SK-N-SH (cell line): ENCODE results near the gene ADRM1. TPM values are rescaled to one million over a fixed set of nuclear protein-coding genes. Genes with fewer than 3 reads are reported as not detected.

Experiments
- CTCF ChIA-PET: fragments of 300-600, 350-600 bp; formaldehyde crosslinking; extraction: SDS; loops from one replicate; lab custom pipeline; 2021; lab: Yijun Ruan, JAX
- POLR2A ChIA-PET: fragments of 350-600 bp; sonication (Branson Sonifier 250); formaldehyde crosslinking; extraction: SDS; loops from one replicate; lab custom pipeline; 2020; ENCODE audit warnings: antibody characterized with exemption, inconsistent platforms; lab: Yijun Ruan, JAX
- DNase-seq: peaks from one replicate; pipeline ENCODE4 v3.0.0; 2012
- H2AFZ ChIP-seq: fragments of 200-600 bp; sonication (generic); 2 replicates; pipeline ENCODE4 v1.8.1; 2016; ENCODE audit warnings: antibody characterized with exemption, mild to moderate bottlenecking, low read depth
- H3F3A ChIP-seq: fragments of 200-600 bp; sonication (generic); replicated peaks from 2 replicates; pipeline ENCODE3; 2016; ENCODE audit warnings: antibody characterized with exemption, mild to moderate bottlenecking; ENCODE audit not compliant: insufficient read depth
- H3K27ac ChIP-seq, 2 experiments: fragments of 200-500 bp in 1 of 2; fragments of 200-600 bp in 1 of 2; sonication (Bioruptor generic) in 1 of 2; sonication (generic), shearing (Covaris generic) in 1 of 2; 2 replicates each; pipeline versions ENCODE4 v1.5.1 to v1.6.1; 2014 to 2016; ENCODE audit warnings: low read depth in 2 of 2, inconsistent platforms in 1 of 2, low read length in 1 of 2, mild to moderate bottlenecking in 1 of 2, mixed read lengths in 1 of 2
- H3K27me3 ChIP-seq: fragments of 200-600 bp; sonication (generic), shearing (Covaris generic); 2 replicates; pipeline ENCODE4 v1.6.1; 2016; ENCODE audit warnings: mixed run types; ENCODE audit not compliant: insufficient read depth
- H3K36me3 ChIP-seq, 2 experiments: fragments of 200-500 bp in 1 of 2; fragments of 200-600 bp in 1 of 2; sonication (Bioruptor generic) in 1 of 2; sonication (generic) in 1 of 2; replicated peaks in 1 of 2; 2 replicates each; pipeline versions ENCODE3 to v1.5.1; 2014 to 2016; ENCODE audit warnings: low read length in 1 of 2, mild to moderate bottlenecking in 1 of 2; ENCODE audit not compliant: insufficient read depth in 2 of 2, control insufficient read depth in 1 of 2
- H3K4me1 ChIP-seq, 2 experiments: fragments of 200-500 bp in 1 of 2; fragments of 200-600 bp in 1 of 2; sonication (Bioruptor generic) in 1 of 2; sonication (generic), shearing (Covaris generic) in 1 of 2; 2 replicates each; pipeline versions ENCODE4 v1.5.1 to v1.6.1; 2014 to 2016; ENCODE audit warnings: low read depth in 1 of 2, low read length in 1 of 2, mixed run types in 1 of 2; ENCODE audit not compliant: insufficient read depth in 2 of 2, control insufficient read depth in 1 of 2
- H3K4me2 ChIP-seq: fragments of 200-600 bp; sonication (generic), shearing (Covaris generic); 2 replicates; pipeline ENCODE4 v1.6.1; 2017; ENCODE audit warnings: mixed run types
- H3K4me3 ChIP-seq, 2 experiments: fragments of 200-500 bp in 1 of 2; fragments of 200-600 bp in 1 of 2; sonication (Bioruptor generic) in 1 of 2; sonication (generic), shearing (Covaris generic) in 1 of 2; 2 replicates each; pipeline versions ENCODE4 v1.5.1 to v1.8.1; 2014 to 2016; ENCODE audit warnings: low read depth in 2 of 2, inconsistent platforms in 1 of 2, low read length in 1 of 2, mild to moderate bottlenecking in 1 of 2, mixed read lengths in 1 of 2, moderate library complexity in 1 of 2
- H3K79me2 ChIP-seq: fragments of 200-600 bp; sonication (generic); 2 replicates; pipeline ENCODE4 v1.8.1; 2017; ENCODE audit warnings: mild to moderate bottlenecking; ENCODE audit not compliant: insufficient read depth
- H3K9ac ChIP-seq: fragments of 200-600 bp; sonication (generic); 2 replicates; pipeline ENCODE4 v1.6.1; 2017; ENCODE audit warnings: mixed run types
- H3K9me2 ChIP-seq: fragments of 200-600 bp; sonication (generic); 2 replicates; pipeline ENCODE4 v1.6.1; 2017; ENCODE audit warnings: mixed run types
- H3K9me3 ChIP-seq: fragments of 200-600 bp; sonication (generic); 2 replicates; pipeline ENCODE4 v1.6.1; 2017; ENCODE audit warnings: mixed run types, mild to moderate bottlenecking, moderate library complexity
- H4K20me1 ChIP-seq: fragments of 200-600 bp; sonication (generic); 2 replicates; pipeline ENCODE4 v1.6.1; 2017; ENCODE audit warnings: mild to moderate bottlenecking, mixed run types; ENCODE audit not compliant: insufficient read depth
- CHD2 ChIP-seq: fragments of 150-350 bp; IDR thresholded peaks from 2 replicates; pipeline ENCODE4 v1.6.1; 2018; ENCODE audit warnings: low read length; ENCODE audit not compliant: partially characterized antibody
- ELF1 ChIP-seq: IDR thresholded peaks from 2 replicates; pipeline ENCODE4 v1.4.0; 2012
- EZH2phosphoT487 ChIP-seq: fragments of 200-600 bp; sonication (generic); IDR thresholded peaks from 2 replicates; pipeline ENCODE4 v1.6.1; 2017; ENCODE audit warnings: low read depth, mixed run types, mild to moderate bottlenecking, antibody characterized with exemption, moderate library complexity, borderline replicate concordance
- GABPA ChIP-seq: IDR thresholded peaks from 2 replicates; pipeline ENCODE4 v1.4.0; 2012; ENCODE audit warnings: low read depth, mild to moderate bottlenecking
- GATA2 ChIP-seq: sonication (generic); formaldehyde crosslinking; IDR thresholded peaks from 2 replicates; pipeline ENCODE4 v1.5.0; 2020; ENCODE audit warnings: mild to moderate bottlenecking, missing genetic modification reagents
- IRF3 ChIP-seq: fragments of 150-350 bp; IDR thresholded peaks from 2 replicates; pipeline ENCODE4 v1.6.1; 2016; ENCODE audit warnings: mild to moderate bottlenecking, low read depth, low read length
- MEF2A ChIP-seq: IDR thresholded peaks from 2 replicates; pipeline ENCODE4 v1.4.0; 2012; ENCODE audit warnings: low read depth, borderline replicate concordance
- RAD21 ChIP-seq: IDR thresholded peaks from 2 replicates; pipeline ENCODE4 v1.6.1; 2012; ENCODE audit warnings: mild to moderate bottlenecking, low read length
- RXRA ChIP-seq: IDR thresholded peaks from 2 replicates; pipeline ENCODE4 v1.4.0; 2012; ENCODE audit warnings: low read depth, mild to moderate bottlenecking, borderline replicate concordance
- SMC3 ChIP-seq: IDR thresholded peaks from 2 replicates; pipeline ENCODE4 v1.6.1; 2012; ENCODE audit warnings: low read depth, low read length, improper control_type of control experiment
- TAF1 ChIP-seq: IDR thresholded peaks from 2 replicates; pipeline ENCODE4 v1.6.1; 2012; ENCODE audit warnings: low read depth, mild to moderate bottlenecking, low read length, moderate library complexity, borderline replicate concordance
- TEAD4 ChIP-seq: IDR thresholded peaks from 2 replicates; pipeline ENCODE4 v1.4.0; 2012; ENCODE audit warnings: mild to moderate bottlenecking, borderline replicate concordance; ENCODE audit not compliant: insufficient read depth
- USF1 ChIP-seq: IDR thresholded peaks from 2 replicates; pipeline ENCODE4 v1.4.0; 2012; ENCODE audit warnings: low read depth, borderline replicate concordance
- ZBTB33 ChIP-seq: IDR thresholded peaks from 2 replicates; pipeline ENCODE4 v1.4.0; 2012; ENCODE audit warnings: low read depth, borderline replicate concordance
- WGBS: methylation state at CpG from one replicate; pipeline ENCODE4 v1.1.6; 2017; ENCODE audit warnings: low lambda C conversion rate; 5-methylcytosine and 5-hydroxymethylcytosine counted together
- polyA plus RNA-seq, 3 experiments: library from polyadenylated mRNA; depleted of rRNA; stranded (reverse); fragments of >200 nt; gene quantifications; 2 replicates each; pipeline ENCODE4 v1.2.3, GENCODE V29; 2012
- TF ChIP-seq, protein P1 (sequence below): fragments of 150-350 bp; IDR thresholded peaks from 2 replicates; pipeline ENCODE4 v1.6.1; 2017; ENCODE audit warnings: antibody characterized with exemption, low read length, low read depth, borderline replicate concordance
- TF ChIP-seq, protein P2 (sequence below): IDR thresholded peaks from 2 replicates; pipeline ENCODE4; 2012

ADRM1 gene
- polyA plus RNA-seq, 1 of the 3 experiments (the other 2 are of a cell fraction): 142 TPM

DNA sequence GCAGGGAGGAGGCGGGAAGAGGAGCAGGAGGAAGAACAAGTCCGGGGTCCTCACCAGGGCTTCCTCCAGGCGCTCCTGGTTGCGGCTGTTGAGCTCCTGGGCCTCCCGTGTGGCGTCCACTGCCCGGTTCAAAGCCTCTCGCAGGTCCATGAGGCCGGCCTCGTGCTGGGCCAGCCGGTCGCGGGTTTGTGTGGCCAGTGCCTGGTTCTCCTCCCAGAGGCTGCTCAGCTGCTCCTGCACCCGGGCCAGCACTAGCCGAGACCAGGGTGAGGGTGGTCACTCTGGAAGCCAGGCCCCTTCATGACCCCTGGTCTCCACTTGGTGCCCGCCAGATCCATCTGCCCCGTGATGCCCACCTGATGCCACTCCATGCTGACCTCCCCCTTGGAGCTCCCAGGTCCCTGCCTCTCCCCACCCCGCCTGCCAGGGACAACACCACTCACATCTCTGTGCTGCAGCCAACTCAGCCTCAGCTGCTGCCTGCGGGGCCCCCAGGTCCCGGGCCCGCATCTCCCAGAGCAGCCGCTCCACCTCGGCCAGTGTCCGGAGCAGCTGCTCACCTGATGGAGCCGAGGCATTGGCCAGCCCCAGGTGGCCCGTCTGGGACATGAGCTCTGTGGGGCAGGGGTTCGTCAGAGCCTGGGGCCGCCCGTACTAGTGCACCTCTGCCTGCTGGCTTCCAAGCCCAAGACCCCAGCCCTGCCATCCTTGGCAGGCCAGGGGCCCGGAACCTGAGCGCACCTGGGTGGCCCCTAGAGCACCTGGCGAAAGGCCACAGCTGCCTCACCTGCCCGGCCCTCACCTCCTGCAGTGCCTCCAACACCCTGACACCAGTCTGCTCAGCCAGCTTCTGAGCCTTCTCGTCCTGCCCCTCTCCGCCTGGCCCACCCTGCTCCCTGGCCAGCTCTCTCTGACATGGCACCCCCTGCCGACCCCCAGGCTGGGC is 15.9 kb downstream of the ADRM1 start:
- Histone ChIP-seq H3K9me3 (no peaks in the 10 kb centered on the region), H3K4me1 (no peaks in the 10 kb centered on the region), H3K36me3 (peaks cover 0 to 62% of the 10 kb centered on the region in 2 experiments), H2AFZ (no peak overlapping the region), H3F3A (no peaks in the 10 kb centered on the region), H3K27ac (no peak overlapping the region), H4K20me1 (no peaks in the 10 kb centered on the region), H3K9ac (no peak overlapping the region), H3K27me3 (no peaks in the 10 kb centered on the region)
- 85% methylated on average over 13 of the region's 36 CpGs for WGBS
- no peak for TF ChIP-seq ELF1
- no peak for TF ChIP-seq IRF3
- no peak for TF ChIP-seq GATA2 (CRISPR knock-in tag)
- no peak for TF ChIP-seq SMC3
- no peak for TF ChIP-seq TAF1
- no peak for TF ChIP-seq TEAD4
- TF ChIP-seq CHD2: no peak
- TF ChIP-seq RXRA: no peak
- TF ChIP-seq RAD21: no peak
- no peak for TF ChIP-seq ZBTB33
- TF ChIP-seq, protein P1, sequence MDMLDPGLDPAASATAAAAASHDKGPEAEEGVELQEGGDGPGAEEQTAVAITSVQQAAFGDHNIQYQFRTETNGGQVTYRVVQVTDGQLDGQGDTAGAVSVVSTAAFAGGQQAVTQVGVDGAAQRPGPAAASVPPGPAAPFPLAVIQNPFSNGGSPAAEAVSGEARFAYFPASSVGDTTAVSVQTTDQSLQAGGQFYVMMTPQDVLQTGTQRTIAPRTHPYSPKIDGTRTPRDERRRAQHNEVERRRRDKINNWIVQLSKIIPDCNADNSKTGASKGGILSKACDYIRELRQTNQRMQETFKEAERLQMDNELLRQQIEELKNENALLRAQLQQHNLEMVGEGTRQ: no peak
- TF ChIP-seq GABPA: no peak
- TF ChIP-seq, protein P2, sequence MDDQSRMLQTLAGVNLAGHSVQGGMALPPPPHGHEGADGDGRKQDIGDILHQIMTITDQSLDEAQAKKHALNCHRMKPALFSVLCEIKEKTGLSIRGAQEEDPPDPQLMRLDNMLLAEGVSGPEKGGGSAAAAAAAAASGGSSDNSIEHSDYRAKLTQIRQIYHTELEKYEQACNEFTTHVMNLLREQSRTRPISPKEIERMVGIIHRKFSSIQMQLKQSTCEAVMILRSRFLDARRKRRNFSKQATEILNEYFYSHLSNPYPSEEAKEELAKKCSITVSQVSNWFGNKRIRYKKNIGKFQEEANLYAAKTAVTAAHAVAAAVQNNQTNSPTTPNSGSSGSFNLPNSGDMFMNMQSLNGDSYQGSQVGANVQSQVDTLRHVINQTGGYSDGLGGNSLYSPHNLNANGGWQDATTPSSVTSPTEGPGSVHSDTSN: no peak
- TF ChIP-seq EZH2phosphoT487: no peak
- TF ChIP-seq MEF2A: no peak
- no peak for TF ChIP-seq USF1
- TF ChIP-seq, all 33 proteins: peak for 0
- CTCF ChIA-PET: interaction anchor here (0.6 to 1.1 kb wide), 4 partner anchors 12 to 106 kb away, joined by 3 to 5 read pairs (median 4); no protein-coding TSS in a partner anchor
- POLR2A ChIA-PET: no interaction called here
- no peak for DNase-seq
- Histone ChIP-seq H3K4me3 (no peak overlapping the region), H3K9me2 (no peaks in the 10 kb centered on the region), H3K4me2 (no peak overlapping the region), H3K79me2 (no peaks in the 10 kb centered on the region)
